T-helper 1 cell treated with Interleukin-12 subunit alpha and Interleukin-12 subunit beta and Interleukin-4 antibody, amounts not matched to agents 30 μg/mL and 1 μg/mL, for 36 hours (primary cell): ENCODE data around the gene LRP3.
"Not testable (repeated sequence)": the region's sequence is repeated elsewhere in the genome, so short reads cannot be mapped to it uniquely, and the experiment has no call there.

ENCODE experiments used
- H3K27ac Mint-ChIP-seq: one replicate; pipeline ENCODE4 v1.8.0; 2021; ENCODE audit warnings: mild to moderate bottlenecking, mixed read lengths
- H3K27me3 Mint-ChIP-seq: one replicate; pipeline ENCODE4 v1.8.0; 2021; ENCODE audit warnings: low read depth, mixed read lengths
- H3K36me3 Mint-ChIP-seq: one replicate; pipeline ENCODE4 v1.8.0; 2021; ENCODE audit warnings: low read depth, mixed read lengths
- H3K4me1 Mint-ChIP-seq: one replicate; pipeline ENCODE4 v1.8.0; 2021; ENCODE audit warnings: low read depth, mixed read lengths
- H3K4me3 Mint-ChIP-seq: one replicate; pipeline ENCODE4 v1.8.0; 2021; ENCODE audit warnings: mild to moderate bottlenecking, moderate library complexity, mixed read lengths
- H3K9me3 Mint-ChIP-seq: one replicate; pipeline ENCODE4 v1.8.0; 2021; ENCODE audit warnings: mixed read lengths

Gene LRP3

DNA sequence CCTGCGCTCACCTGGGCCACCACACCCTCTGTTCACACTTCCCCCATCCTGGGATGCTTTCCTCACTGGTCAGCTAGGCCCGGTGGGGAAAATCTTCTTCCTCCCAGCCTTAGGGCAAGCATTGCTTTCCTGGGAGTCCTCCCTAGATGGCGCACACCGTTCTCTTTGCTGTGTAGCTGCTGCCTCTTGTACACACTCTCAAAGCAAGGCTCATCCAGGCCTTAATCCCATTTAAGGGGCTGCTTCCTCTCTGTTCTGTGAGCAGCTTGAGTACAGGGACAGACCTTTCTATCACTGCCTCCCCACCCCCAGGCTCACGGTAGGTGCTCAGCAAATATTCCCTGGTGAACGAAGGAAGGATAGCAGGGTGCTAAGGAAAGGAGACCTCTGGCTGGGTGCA is 20.5 kb downstream of the LRP3 start:
- Mint-ChIP-seq H3K27ac (no peak overlapping the region), H3K27me3 (no peaks in the 10 kb centered on the region), H3K4me1 (no peaks in the 10 kb centered on the region)

DNA sequence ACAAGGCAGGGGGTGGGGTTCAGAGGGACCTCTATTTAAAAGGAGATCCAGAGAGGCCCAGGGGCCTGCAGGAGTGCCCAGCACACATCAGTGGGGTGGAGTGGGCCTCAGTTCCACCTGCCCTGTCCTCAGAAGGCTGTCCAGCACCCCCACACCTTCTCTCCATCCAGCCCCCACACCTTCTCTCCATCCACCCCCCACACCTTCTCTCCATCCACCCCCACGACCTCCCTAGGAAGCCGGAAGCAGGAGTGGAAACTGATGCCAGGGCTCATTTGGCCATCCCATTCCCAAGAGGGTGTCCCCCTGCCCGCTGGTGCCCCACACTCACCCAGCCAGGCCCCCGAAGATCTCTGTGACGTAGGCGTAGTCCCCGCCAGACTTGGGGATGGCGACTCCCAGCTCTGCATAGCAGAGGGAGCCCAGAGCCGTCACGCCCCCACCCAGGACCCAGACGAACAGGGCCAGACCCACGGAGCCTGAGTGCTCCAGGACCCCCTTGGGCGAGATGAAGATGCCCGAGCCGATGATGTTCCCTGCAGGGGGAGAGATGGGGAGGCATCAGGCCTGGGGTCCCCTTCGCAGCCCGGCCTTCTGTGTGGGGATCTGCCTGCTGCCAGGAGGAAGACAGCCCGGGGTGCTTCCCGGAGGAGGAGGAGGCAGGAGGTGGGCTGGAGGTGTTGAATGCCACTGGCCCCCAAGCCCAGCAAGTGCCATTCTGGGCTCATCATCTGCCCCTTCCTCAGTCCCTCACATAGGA is 21.5 kb downstream of the LRP3 start:
- H3K9me3 Mint-ChIP-seq = no peaks in the 10 kb centered on the region
- H3K4me3 Mint-ChIP-seq = no peak overlapping the region
- H3K27me3 Mint-ChIP-seq = no peaks in the 10 kb centered on the region
- H3K36me3 Mint-ChIP-seq = no peaks in the 10 kb centered on the region
- H3K4me1 Mint-ChIP-seq = no peaks in the 10 kb centered on the region
- no peak overlapping the region for H3K27ac Mint-ChIP-seq

More for the DNA sequence above, 20.5 kb downstream of the LRP3 start:
- Mint-ChIP-seq H3K4me3 (no peak overlapping the region), H3K36me3 (no peaks in the 10 kb centered on the region), H3K9me3 (no peaks in the 10 kb centered on the region)

DNA sequence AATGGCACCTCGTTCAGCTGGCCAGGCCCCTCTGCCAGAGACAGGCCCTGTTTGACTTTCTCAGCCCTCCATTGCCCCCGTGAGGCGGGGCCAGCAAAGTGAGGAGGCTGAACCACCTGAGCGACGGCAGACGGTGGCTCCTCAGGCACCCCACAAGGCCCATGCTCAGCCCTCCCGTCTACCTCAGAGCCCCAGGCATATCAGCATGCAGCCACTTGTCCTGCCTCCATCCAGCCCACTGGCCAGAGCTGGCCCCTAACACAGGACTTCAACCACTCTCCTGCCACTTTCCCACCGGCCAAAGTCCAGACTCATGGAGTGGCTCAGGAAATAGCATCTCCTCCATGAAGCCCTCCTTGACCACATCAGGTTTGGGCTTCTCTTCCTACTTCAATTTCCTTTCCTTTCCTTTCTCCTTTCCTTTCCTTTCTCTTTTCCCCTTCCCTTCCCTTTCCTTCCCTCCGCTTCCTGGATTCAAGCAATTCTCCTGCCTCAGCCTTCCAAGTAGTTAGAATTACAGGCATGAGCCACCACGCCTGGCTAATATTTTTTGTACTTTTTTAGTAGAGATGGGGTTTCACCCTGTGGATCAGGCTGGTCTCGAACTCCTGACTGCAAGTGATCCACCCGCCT is 22.2 kb downstream of the LRP3 start:
- H3K4me3 Mint-ChIP-seq = no peak overlapping the region
- H3K27me3 Mint-ChIP-seq = no peaks in the 10 kb centered on the region
- no peaks in the 10 kb centered on the region for H3K36me3 Mint-ChIP-seq
- H3K27ac Mint-ChIP-seq = no peak overlapping the region
- H3K9me3 Mint-ChIP-seq = no peaks in the 10 kb centered on the region
- no peaks in the 10 kb centered on the region for H3K4me1 Mint-ChIP-seq

DNA sequence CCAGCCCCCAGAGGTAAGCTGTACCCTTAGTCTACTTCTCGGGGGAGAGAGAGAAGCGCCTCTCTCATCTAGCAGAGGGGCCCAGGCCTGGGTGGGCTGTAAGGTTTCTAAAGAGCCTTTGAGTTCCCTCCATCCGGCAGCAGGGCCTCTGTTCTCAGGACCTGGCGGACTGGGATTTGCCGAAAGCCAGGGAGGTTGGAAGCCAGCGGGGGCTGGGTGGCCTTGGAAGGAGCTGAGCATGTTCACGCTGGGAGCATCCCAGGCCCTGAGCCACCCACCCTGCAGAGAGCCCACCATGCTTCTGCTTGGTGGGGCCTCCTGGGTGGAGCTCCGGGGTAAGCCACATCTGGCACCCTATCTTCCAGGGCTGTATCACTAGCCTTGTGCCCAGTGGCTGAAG is 23.8 kb downstream of the LRP3 start:
- Mint-ChIP-seq H3K27ac (no peak overlapping the region), H3K36me3 (no peaks in the 10 kb centered on the region), H3K27me3 (peaks cover 4% of the 10 kb centered on the region), H3K9me3 (no peaks in the 10 kb centered on the region), H3K4me1 (no peaks in the 10 kb centered on the region), H3K4me3 (no peak overlapping the region)

DNA sequence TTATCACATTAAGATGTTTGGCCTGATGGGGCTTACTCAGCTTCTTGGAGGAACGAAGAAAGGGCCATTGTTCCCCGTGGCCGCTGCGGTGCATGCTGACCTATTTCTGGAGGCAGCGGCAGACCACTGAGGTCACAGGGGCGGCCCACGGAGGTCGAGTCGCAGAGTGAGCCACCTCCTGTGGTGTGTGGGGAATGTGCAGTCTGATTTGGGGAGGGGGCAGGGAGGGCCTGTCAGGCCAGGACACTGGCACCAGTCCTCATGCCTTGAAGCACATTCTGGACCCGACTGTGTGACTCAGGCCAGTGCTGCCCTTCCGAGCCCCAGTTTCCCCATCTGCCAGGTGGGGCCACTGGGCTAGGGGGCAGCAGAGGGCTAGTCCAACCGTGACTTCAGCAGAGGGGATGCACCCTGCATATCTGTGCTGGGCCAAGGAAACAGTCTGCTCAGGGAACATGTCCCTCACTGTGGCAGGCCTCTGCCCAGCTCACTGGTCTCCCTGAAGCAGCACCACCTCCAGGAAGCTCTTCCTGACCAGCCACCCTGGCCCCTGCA is 25.2 kb downstream of the LRP3 start:
- no peak overlapping the region for H3K4me3 Mint-ChIP-seq
- H3K27ac Mint-ChIP-seq = no peak overlapping the region
- no peaks in the 10 kb centered on the region for H3K4me1 Mint-ChIP-seq

DNA sequence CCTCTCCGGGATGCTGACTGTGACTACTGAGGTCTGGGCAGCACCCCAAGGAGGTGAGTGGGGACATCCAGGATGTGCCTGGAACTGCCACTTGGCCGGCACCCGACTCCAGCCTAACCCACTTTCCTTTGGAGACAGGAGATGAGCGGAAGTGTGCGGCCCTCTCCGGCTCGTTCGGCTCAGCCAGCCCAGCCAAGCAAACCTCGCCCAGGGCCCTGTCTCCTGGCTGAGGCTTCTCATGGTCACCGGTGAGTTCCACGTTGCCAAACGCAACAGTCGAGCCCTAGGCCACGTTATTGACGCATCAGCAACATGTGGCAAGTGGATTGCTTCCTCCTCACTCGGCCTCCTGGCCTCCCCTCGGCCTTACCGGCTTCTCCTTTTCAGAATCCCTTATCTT is 26.0 kb downstream of the LRP3 start:
- Mint-ChIP-seq H3K27me3 (peaks cover 25% of the 10 kb centered on the region), H3K9me3 (no peaks in the 10 kb centered on the region), H3K36me3 (no peaks in the 10 kb centered on the region), H3K4me3 (no peak overlapping the region), H3K4me1 (no peaks in the 10 kb centered on the region), H3K27ac (no peak overlapping the region)

More for the DNA sequence above, 25.2 kb downstream of the LRP3 start:
- no peaks in the 10 kb centered on the region for H3K9me3 Mint-ChIP-seq
- H3K36me3 Mint-ChIP-seq = no peaks in the 10 kb centered on the region
- H3K27me3 Mint-ChIP-seq = peaks cover 17% of the 10 kb centered on the region

DNA sequence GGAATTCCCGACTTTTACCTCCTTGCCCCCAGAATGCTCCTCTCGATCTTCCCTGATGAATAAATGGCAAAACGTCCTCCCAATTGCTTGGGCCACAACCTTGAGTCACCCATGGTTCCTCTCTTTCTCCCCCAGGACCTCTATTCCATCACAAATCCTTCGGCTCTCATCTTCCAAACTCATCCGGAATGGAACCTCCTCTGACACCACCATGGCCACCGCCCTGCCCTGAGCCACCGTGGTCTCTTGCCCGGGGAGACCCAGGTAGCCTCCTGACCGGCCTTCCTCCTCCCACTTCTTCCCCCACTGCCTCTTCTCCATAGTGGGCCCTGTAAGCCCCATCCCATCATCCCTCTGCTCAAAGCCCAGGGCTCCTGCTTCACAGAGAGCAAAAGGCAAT is 26.6 kb downstream of the LRP3 start:
- H3K9me3 Mint-ChIP-seq = no peaks in the 10 kb centered on the region
- H3K4me1 Mint-ChIP-seq = no peaks in the 10 kb centered on the region
- no peaks in the 10 kb centered on the region for H3K36me3 Mint-ChIP-seq
- H3K27me3 Mint-ChIP-seq = peaks cover 26% of the 10 kb centered on the region
- H3K4me3 Mint-ChIP-seq = no peak overlapping the region
- no peak overlapping the region for H3K27ac Mint-ChIP-seq

DNA sequence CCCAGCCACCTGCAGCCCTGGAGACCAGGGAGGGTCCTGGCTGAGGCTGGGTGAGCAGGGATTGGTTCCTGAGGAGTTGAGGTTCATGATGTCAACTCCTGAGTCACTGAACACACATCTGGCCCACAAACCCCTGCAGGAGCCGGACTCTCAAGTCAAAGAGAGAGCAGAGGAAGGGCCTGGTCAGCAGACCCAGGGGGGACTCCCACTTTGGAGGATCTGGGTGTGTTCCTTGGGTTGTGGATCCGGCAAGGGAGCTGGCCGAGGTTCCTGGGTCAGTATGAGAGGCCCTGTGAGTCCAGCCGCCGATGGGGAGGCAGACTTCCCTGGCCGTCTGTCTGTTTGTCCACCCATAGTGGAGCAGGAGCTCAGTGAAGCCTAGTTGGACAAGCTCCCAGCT is 27.5 kb downstream of the LRP3 start:
- Mint-ChIP-seq H3K27ac (no peak overlapping the region), H3K4me3 (no peak overlapping the region), H3K27me3 (peaks cover 35% of the 10 kb centered on the region), H3K4me1 (no peaks in the 10 kb centered on the region), H3K36me3 (no peaks in the 10 kb centered on the region), H3K9me3 (no peaks in the 10 kb centered on the region)

DNA sequence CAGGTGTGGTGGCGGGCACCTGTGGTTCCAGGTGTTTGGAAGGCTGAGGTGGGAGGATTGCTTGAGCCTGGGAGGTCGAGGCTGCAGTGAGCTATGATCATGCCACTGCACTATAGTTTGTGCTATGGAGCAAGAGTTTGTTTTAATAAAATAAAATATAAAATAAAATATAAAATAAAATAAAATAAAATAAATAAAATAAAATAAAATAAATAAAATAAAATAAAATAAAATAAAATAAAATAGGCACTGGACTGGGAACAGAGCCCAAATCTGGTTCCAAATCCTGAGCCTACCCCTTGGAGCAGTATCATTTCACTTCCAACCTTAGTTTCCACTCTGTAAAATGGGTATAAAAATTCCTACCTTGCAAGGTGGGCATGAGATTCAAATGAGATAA is 28.1 kb downstream of the LRP3 start:
- H3K27ac Mint-ChIP-seq, H3K9me3 Mint-ChIP-seq, H3K36me3 Mint-ChIP-seq, H3K4me3 Mint-ChIP-seq, H3K4me1 Mint-ChIP-seq: not testable (repeated sequence)
- peaks cover 39% of the 10 kb centered on the region for H3K27me3 Mint-ChIP-seq

DNA sequence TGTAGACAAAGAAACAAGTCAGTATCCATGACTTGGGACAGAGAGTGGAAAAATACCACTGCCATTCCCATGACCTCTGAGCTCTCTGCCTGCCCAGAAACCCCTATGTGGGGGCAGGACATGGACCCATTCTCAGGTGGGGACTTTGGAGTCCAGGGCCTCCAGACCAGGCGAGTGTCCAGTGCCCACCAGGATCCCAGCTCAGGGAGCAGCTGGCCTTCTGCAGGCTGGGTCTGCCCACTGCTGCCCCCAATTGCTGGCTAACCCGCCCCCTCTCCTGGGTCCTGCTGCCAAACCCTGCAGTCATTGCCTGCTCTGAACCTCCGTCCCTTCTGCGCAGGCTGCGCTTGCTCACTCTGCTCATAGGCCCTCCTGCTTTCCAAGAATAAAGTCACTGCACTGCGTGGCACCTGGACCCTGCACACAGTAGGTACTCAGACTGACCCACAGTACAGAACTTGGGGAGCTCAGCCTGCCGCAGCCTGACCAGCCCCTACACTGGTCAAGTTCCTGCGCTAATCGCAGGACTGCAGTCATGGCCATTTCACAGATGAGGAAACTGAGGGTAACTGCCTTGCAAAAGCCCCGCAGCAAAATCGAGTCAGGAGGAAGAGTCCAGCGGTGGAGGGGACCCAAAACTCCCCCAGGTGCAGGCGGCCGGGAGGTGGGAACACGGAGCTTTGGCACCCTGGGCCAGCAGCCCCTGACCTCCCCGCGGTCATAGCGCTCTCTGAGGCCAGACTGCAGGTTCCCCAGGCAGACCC is 30.7 kb downstream of the LRP3 start:
- Mint-ChIP-seq H3K4me1 (no peaks in the 10 kb centered on the region), H3K27me3 (peaks cover 59% of the 10 kb centered on the region), H3K9me3 (peaks cover 16% of the 10 kb centered on the region), H3K36me3 (peaks cover 3% of the 10 kb centered on the region), H3K27ac (no peak overlapping the region), H3K4me3 (no peak overlapping the region)

DNA sequence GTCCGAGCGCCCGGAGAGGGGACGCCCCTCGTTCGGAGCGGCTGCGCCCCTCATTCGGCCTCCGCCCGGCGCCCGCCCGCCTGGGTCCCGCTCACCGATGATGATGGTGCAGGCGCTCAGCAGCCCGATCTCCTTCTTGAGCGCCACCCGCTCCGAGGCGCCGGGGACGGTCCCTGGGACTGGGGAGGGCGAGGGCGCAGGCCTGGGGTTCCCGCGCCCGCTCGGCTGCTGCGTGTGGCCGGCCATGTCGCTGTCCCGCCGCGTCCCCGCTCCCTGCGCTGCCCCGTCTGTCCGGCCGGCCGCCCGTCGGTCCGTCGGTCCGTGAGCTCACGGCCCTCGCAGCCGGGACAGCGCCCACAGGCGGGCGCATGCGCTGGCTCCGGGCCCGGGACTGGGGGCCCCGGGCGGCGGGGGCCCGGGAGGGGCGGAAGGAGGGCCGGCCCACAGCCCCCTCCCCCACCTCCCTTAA is 31.4 kb downstream of the LRP3 start, which contains the start of gene SLC7A10:
Gene SLC7A10 (minus strand): TSS at position 393 of the 469 bp plus-strand sequence. CDS start 147 bp downstream, at position 246.
- Mint-ChIP-seq H3K9me3 (peaks cover 16% of the 10 kb centered on the region), H3K27me3 (peaks cover 61% of the 10 kb centered on the region), H3K36me3 (peaks cover 3% of the 10 kb centered on the region), H3K27ac (no peak within 1 kb of the TSS), H3K4me1 (no peaks in the 10 kb centered on the region), H3K4me3 (no peak within 1 kb of the TSS)

DNA sequence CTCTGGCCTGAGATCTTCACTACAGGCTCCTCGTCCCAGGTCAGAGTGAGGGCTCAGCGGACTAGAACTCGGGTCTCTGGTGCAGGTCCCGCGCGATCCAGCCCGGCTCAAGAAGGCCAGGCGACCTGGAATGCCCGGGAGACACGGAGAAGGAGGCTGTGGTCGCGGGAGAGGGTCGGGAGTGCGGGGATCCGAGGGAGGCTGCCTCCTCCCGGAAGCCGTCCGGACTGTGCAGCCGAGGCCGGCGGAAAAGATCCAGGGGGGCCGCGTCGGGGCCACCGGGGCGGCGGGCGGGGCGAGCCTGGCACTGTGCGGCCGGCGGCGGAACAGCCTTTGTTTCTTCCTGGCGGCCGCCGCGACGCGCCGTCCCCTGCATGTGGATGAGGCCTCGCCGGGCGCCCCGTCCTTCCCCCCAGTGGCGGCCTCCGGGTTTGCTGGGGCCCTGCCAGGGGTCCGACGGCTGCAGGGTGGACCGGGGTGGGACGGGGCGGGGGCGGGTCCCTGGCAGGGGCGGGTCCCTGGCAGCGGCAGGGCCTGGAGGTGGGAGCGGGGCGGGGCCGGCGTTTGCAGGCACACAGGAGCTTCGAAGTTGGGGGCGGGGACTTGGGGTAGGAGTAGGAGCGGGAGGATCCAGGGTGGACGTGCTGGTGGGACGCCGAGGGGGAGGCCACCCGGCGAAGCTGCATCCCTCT is 32.6 kb downstream of the LRP3 start:
- H3K4me1 Mint-ChIP-seq = no peaks in the 10 kb centered on the region
- no peak overlapping the region for H3K4me3 Mint-ChIP-seq
- H3K36me3 Mint-ChIP-seq = peaks cover 3% of the 10 kb centered on the region
- H3K9me3 Mint-ChIP-seq = peaks cover 16% of the 10 kb centered on the region
- H3K27ac Mint-ChIP-seq = no peak overlapping the region
- peaks cover 66% of the 10 kb centered on the region for H3K27me3 Mint-ChIP-seq

DNA sequence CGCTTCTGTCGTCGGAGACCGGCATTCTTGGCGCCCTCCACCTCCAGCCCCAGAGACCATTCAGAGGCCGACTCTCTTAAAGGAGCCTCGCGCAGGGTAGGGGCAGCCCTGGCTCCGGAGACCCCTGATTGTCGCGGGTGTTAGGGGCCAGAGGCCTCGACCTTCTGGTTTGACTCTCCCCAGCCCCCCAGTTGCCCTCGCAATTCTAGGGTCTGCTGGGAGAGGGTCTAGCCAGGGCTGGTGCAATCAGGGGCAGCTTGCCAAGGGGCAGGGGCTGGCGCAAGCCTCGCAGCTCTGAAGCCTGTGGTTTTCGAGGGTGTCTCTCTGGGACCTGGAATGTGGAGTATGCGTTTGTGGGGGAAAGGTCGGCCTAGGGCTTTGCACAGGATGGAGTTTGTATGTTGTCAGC is 33.1 kb downstream of the LRP3 start:
- peaks cover 66% of the 10 kb centered on the region for H3K27me3 Mint-ChIP-seq
- no peak overlapping the region for H3K27ac Mint-ChIP-seq
- H3K4me1 Mint-ChIP-seq = no peaks in the 10 kb centered on the region
- H3K4me3 Mint-ChIP-seq = no peak overlapping the region
- H3K9me3 Mint-ChIP-seq = peaks cover 16% of the 10 kb centered on the region
- H3K36me3 Mint-ChIP-seq = peaks cover 3% of the 10 kb centered on the region
